CD4-positive, alpha-beta T cell treated with Interleukin-21 for 1 hour (primary cell): Measurements from ENCODE around the gene ATPAF2.
A peak's percentile ranks its signal among the peaks of the same experiment; 100 is the strongest.

Experiments
- DNase-seq: peaks from one replicate; pipeline ENCODE4 v3.0.0-alpha.2; 2020

ATPAF2 gene

DNA sequence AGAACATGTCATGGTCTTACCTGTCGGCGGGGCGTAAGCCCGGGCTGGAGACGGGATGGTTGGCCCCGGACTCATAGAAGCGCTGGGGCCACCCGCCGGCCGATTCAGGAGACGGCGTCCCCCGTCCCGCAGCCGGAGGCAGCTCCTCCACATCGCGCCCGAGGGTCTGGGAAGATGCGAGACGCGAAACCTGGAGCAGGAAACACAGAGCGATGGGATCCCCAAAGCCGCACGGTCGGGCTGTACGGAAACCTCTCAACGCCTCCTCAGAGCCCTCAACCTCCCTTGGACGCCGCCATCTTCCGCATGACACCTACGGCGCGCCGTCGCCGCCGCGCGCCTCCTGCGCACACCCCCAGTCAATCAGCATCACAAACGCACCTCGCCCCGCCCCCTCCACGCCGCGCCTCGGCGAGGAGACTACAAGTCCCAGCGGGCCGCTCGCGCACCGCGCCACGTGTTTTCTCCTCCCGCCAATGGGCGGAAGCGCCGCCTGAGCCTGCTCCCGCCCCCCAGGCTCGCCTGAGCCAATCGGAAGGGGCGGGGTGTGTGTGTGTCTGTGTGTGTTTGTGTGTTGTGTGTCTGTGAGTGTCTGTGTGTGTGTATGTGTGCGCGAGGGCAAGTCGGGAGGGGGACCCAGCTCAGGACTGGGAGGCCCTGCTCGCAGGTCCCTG is at the start of gene ATPAF2, which contains the start of gene GID4:
ATPAF2 (minus strand) TSS at position 308 of the 674 bp plus-strand sequence; CDS start at position 153, 155 bp downstream.
GID4 (plus strand) TSS at position 548 of the 674 bp plus-strand sequence; CDS start at position 605, 57 bp downstream.
- peak; percentile 99 for DNase-seq

DNA sequence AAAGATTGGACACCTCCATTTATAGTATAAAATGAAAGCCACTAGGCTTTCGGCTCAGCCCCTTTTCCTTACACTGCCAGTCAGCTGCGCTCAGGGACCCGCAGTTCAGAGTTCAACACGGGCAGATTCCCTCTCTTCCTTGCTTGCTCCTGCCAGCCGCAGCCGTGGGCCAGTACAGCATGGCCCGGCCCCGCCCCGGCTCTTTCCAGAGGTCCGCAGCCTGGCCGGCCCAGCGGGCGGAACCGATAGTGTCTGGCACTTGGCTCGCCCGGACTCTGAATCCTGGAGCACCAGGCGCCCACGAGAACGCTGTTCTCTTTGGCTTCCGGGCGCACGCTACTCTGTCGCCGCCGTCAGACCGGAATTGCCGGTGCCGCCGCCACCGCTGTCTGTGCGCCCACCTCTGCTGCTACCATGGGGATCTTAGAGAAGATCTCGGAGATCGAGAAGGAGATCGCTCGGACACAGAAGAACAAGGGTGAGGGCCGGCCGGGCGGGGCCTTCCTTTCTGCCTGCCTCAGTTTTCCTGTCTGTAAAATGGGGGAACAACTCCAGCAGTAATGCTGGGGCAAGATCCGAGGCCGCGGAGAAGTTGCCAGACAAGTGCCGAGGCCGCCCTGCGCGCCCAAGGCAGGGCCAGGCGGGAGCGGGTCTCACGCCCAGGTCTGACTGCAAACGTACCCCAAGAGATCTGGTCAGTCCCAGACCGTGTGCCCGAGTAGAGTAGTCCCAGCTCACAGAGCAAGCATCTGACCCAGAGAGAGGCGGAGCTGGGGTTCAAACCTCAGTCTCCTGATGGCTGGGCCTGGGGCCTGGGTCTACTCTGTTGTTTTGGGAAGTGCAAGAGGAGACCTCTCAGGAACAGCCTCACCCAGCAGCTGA is 48.9 kb upstream of the ATPAF2 start, which contains the start of gene DRG2:
DRG2 (plus strand) TSS at position 339 of the 882 bp plus-strand sequence; CDS start at position 415, 76 bp downstream.
- DNase-seq, result peak; percentile 90

DNA sequence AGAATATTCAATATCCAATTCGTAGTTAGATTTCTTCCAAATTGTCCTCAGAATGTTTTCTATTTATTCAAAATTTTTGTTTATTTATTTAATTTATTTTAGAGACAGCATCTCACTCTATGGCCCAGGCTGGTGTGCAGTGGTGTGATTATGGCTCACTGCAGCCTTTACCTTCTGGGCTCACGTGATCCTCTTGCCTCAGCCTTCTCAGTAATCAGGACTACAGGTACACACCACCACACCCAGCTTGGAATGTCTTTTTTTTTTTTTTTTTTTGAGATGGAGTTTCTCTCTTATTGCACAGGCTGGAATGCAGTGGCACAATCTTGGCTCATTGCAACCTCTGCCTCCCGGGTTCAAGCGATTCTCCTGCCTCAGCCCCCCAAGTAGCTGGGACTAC is 45.3 kb upstream of the ATPAF2 start:
- DNase-seq, result no peak

DNA sequence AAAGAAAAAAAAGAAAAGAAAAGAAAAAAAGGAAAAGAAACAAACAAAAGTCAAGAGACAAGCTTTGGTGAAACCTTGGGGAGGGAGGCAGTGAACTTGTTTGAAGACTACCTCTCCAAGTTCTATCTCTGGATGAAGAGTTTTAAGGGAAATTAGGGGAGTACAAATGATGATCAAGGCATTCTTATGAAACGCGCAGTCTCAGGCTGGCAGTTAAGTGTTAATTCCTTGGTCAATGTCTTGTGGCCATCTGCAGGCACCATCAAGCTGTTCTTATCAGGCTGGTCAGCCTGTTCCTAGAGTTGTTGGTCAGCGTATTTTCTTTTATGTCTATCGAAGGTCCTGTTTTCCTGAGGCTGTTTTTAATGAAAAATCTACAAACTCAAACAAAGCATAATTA is 40.6 kb upstream of the ATPAF2 start:
- no peak for DNase-seq

DNA sequence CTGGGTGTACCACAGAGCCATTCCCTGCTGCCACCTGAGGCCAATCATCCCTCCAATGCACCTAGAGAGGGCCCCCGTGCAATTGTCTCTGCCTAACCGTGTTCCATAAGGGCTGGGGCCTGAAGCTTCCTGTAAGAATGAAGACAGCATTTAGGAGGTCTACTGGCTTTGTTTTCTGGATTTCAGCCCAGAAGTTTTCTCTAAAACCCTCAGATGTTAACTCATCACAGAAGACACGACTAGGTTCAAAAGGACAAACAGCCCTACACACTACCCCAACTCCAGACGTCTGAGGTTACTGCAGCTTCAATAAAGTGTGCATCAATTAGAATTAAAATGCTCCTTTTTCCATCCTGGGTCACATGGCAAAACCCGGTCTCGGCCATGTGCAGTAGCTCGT is 38.0 kb upstream of the ATPAF2 start:
- no peak for DNase-seq

DNA sequence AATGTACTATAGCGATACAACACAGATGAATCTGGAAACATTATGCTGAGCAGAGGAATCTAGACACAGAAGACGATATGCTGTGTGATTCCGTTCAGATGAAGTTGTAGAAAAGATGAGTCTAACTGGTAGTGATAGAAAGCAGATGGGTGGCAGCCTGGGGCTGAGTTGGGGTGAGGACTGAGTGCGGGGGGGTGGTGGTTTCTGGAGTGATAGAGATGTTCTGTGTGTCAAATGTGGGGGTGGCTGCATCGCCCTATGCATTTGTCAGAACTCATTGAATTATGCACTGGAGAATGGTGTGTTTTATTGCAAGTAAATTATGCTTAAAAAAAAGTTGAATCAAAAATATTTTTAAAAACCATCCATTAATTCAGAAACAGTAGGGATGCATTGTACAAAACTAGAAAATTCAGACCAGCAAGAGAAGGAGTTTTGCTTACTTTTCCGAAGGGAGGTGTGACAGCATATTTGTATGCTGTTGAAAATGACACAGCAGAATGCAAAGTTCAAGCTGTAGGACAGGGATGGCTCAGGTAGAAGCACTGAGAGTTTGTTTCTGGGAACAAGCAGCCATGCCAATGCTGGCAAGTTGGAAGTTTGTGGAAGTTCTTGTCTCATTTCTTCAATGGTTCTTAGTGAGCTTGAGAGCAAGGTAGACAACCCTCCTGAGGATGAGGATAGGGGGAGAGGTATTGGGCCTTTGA is 35.8 kb upstream of the ATPAF2 start:
- DNase-seq, result no peak

DNA sequence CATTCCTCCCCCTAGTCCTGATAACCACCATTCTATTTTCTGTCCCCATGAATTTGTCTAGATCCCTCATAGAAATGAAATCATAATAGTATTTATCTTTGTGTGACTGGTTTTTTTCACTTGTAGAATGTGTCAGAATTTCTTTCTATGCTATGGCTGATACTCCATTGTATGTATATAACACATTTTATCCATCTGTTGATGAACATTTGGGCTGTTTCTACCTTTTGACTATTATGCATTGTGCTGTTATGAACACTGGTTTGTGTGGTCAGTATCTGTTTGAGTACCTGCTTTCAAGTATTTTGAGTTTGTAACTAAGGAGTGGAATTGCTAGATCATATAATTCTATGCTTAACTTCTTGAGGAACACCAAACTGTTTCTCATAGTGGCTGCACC is 32.8 kb upstream of the ATPAF2 start:
- DNase-seq, result no peak

DNA sequence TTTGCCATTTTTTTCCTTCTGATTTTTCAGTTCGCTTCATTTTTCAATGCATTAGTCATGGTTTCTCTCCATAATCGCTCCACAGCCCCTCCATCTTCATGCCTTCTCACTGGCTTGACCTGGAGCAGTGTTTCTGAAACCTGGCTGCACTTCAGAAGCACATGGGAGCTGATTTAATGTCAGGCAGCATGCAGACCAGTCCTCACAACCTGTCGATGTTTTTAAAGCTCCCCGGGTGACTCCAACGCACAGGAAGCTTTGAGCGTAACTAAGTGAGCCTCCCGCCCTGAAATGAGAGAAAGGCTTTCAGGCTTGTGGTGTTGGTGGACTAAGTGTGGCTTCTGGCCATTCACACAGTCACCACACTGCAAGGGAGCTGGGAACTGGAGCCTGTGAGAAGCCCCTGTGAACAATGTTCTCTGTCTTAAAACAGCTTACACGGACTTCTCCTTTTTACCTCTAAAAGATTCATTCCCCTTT is 31.9 kb upstream of the ATPAF2 start:
- no peak for DNase-seq

DNA sequence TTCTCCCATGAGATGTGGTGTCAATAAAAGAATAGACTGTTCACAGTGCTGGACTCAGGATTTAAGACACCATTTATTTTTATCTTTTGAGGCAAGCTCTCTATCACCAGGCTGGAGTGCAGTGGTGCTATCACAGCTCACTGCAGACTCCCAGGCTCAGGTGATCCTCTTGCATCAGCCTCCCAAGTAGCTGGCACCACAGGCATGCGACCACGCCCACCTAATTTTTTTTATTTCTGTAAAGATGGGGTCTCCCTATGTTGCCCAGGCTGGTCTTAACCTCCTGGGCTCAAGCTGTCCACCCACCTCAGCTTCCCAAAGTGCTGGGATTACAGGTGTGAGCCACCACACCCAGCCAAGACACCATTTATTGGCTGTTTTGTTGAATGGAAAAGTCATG is 30.1 kb upstream of the ATPAF2 start:
- DNase-seq, result no peak

DNA sequence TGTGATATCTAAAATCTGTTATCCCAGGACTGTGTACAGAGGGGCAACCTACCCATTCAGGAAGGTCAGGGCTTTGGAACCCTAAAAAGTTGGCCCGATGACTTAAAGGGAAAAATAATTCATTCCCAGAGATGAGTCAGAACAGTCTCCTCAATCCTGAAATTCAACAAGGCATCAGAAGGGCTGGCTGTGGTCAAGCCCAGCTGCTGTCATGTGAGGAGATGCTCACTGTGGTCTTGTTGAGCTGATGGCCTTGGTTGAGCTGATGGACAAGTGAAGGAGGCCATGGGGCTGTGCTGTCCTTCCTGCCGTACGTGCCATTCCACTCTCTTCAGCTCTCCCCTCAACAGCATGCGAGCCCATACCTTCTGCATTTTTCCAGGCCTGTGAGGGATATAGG is 27.9 kb upstream of the ATPAF2 start:
- DNase-seq, result no peak

DNA sequence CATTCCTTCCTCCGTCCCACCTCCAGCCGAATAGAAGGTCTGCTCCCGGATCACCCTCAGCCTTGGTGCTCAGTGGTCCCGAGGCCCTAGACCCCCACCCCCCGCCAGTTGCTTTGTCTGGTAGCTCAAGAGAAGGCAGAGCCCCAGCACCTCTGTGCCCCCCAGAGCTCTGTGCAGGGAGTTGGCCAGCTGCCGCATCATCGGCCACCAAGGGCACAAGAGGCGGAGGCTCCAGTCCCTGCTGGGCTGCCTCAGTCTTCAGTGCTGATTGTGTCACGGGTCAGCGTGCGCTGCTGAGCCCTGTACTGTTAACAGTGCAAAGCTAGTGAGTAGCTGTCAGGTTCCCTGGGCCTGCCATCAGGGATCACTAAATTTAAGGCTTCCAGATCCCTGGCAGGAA is 26.6 kb upstream of the ATPAF2 start:
- DNase-seq, result no peak

DNA sequence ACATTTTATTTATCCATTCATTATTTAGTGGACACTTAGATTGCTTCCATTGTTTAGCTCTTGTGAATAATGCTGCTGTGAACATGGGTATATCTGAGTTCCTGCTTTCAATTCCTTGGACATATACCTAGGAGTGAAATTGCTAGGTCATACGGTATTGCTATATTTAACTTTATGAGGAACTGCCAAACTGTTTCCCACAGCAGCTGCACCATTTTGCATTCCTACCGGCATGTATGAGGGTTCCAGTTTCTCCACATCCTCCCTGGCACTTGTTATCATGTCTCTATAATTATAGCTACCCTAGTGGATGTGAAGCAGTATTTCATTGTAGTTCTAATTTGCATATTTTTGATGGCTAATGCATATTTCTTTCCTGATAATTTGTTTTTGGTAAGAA is 25.1 kb upstream of the ATPAF2 start:
- DNase-seq, result no peak

DNA sequence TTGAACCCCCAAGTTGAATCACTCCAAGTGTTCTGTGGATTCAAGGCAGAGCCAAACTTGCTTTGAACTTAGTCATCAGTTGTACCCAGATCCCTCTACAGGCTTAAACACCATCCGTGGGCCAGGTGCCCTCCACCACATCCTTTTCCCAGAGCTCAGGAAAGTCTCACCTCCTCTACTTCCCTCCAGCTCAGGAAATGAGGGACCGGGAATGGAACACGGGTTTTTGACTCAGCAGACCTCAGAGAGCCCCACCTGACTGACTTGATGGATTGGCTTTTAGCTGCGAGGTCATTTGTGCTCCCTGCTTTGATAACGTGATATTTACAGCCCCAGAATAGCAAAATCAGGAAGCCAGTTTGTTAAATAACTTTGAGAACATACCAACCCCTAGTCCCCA is 20.3 kb upstream of the ATPAF2 start:
- DNase-seq, result no peak

DNA sequence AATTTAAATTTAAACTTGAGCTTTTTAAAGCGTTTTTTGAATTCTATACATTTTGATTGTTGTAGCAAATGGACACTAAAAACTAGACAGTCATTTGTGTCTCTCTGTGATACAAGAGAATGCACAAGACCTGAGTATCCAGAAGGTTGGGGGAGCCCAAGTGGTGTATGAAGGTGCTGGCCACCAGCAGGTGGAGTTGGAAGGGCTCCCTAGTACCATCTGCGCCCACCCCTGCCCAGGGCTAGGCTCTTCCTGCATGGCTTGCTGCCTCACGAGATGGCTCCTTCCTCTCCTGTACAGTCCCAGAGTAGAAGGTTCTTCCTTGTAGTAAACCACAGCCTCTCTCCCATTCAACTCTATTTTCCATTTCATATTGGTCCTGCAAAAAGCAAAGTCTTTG is 17.2 kb upstream of the ATPAF2 start:
- DNase-seq, result no peak

DNA sequence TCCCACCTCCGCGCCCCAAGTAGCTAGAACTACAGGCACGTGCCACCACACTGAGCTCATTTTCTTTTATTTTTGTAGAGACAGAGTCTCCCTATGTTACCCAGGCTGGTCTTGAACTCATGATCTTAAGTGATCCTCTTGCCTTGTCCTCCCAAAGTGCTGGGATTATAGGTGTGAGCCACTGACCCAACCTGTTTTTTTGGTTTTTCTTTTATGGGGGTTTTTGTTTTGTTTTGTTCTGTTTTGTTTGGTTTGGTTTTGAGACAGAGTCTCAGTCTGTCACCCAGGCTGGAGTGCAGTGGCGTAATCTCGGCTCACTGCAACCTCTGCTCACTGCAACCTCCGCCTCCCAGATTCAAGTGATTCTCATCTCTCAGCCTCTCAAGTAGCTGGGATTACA is 16.6 kb upstream of the ATPAF2 start:
- DNase-seq, result no peak

DNA sequence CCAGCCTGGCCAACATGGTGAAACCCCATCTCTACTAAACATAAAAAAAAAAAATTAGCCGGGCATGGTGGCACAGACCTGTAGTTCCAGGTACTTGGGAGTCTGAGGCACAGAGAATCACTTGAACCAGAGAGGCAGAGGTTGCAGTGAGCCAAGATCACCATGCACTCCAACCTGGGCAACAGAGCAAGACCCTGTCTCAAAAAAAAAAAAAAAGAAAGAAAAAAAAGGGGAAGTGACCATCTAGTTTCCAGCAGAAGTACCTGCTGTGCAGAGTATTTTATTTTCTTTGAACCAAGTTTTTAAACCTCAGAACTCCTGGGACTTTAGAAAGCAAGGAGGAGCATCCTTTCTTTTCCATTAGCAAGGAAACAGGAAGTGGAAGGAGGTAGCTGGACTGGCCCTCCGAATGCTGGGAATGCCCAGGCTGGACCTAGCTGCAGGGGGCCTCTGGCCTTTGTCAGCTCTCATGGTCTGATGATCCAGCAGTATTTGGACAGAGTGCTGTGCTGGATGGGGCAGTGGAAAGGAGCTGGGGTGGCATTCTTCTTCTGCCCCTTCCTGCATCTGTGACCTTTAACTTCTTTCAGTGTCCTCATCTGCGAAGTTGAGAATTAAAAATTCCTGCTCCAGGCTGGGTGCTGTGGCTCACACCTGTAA is 6.9 kb upstream of the ATPAF2 start:
- no peak for DNase-seq

DNA sequence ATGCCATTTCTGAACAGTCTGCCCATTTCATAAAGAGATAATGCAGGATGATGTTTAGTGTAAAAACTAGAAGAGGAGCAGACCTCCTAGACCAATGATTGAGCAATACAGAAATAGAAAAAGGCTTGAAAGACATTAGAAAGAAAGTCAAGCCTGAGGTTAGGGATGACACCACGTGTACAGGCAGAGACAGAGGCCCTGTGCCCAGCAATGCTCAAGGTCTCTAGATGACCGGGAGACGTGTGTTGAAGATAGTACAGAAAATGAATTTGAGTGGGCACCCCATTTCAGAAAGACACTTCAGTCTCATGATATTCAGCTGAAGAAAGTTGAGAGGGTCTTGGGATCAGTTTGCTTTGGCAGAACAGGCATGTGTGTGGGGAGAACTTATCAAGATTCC is 5.6 kb upstream of the ATPAF2 start:
- no peak for DNase-seq

DNA sequence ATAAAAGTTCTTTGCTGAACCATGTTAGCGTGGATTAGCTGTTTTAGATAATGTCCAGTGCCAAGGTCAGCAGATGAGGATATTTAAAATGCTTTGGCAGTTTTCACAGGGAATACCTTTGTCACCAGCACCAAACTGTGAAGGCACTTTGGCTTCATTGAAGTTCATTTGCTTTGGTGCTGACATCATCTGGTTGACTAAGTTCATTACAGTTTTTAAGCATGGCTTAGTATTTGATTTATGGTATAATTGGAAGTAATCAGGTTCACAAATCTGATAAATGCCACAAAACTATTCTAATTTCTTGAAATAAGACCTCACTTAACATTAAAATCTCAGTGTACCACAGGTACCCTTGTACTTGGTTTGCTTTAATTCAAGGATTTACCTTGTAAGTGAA is 4.5 kb upstream of the ATPAF2 start:
- peak; percentile 16 for DNase-seq

DNA sequence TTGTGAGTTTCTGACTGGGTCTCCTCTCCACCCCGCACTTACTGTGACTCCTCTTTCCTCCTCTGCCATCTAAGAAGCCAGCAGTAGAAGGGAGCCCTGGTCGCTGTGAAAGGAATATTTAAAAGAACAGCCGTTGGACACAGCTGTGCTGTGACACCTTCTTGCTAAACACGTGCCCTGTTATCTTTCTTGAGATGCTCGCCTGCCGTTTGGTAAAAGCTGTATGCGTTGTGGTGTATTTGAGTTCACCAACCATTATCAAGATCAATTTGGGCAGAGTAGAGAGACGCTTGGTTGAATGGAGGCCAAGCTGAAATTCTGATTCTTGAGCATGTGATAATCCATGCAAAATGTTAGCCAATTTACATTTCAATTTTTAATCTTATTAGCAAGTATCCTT is 4.0 kb upstream of the ATPAF2 start:
- DNase-seq, result no peak

DNA sequence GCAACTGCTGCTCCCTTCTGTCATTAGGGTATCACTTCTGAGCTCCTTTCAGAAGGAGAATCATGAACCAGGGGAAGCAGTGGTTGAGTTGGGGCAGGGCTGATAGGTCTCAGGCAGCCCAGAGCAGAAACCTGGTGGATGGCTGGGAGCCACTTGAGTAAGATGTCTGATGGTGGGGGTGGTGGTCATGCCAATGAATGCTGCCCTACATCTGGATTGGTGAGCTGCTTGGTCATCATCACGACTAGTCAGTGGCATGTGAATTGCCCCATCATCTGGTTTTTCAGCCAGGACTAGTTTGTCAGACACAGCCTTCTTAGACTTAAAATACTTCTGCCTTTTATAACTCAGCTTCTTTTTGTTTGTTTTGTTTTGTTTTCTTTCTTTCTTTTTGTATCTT is 2.8 kb upstream of the ATPAF2 start:
- no peak for DNase-seq

DNA sequence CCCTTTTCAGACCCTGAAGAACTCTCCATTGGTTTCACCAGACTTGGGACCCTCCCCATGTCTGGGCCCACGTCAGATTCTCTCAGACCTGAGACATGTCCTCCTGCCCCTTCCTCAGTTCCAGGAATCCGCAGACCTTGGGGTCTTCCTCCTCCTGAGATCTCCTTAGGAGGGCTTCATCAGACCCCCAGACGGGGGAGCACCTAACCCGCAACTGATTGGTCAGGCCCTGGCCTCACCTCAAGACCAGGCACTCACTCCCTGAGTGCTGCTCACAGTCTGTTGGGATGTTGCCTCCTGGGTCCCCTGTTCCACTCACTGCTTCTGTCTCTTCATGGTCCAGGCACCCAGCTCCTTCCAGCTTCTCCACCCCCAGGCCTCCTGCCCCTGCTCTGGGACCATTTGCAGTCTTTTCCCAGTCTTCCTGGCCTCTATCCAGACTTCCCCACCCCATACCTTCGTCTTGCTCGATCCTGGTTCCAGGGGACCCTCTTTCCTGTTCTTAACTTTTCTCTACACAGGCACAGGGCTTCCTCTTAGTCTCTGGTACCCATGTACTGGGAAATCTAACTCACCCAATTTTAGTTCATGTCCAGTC is 1.4 kb upstream of the ATPAF2 start:
- no peak for DNase-seq

DNA sequence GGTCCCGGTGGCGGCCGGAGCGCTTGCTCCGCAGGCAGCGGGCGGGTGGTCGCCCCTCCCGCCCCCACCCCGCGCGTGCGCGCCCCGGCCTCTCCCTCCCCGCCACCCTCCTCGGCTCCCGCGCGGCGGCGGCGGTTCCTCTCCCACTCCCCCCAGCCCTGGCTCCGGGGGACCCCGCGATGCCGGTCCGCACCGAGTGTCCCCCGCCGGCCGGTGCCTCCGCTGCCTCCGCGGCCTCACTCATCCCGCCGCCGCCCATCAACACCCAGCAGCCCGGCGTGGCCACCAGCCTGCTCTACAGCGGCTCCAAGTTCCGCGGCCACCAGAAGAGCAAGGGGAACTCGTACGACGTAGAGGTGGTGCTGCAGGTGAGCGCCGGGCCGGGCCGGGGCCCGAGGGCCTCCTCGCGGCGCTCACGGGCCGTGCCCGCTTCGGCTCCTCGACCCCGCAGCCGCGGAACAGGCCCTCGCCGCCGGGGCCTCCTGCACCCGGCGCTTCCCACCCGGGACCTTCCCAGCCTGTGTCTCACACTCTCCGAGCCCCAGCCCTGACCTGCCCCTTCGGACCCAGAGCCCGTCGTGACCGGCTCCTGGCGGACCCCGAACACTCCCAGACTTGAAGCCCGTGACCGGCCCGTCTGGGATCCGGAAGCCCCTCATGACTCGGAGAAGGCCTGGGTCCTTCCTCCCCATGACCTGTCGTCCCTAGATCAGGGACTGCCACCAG is 730 bp upstream of the ATPAF2 start:
- DNase-seq, result no peak
